HepG2 (cell line): Measurements from ENCODE around the gene SLC38A3. TPM values are rescaled to one million over a fixed set of nuclear protein-coding genes. Genes with fewer than 3 reads are reported as not detected.

Experiments used
- ARNTL ChIP-seq: sonication (generic); formaldehyde crosslinking; IDR thresholded peaks from 2 replicates; pipeline ENCODE4 v1.4.0; 2020; ENCODE audit warnings: mild to moderate bottlenecking, missing genetic modification reagents
- CCAR2 ChIP-seq: fragments of 200-400 bp; formaldehyde crosslinking; optimal IDR thresholded peaks from 2 replicates; pipeline ENCODE3; 2018; ENCODE audit warnings: low read depth, mild to moderate bottlenecking, low read length, moderate library complexity
- CENPX ChIP-seq: sonication (generic); formaldehyde crosslinking; IDR thresholded peaks from 2 replicates; pipeline ENCODE4 v1.9.0; 2021; ENCODE audit warnings: mild to moderate bottlenecking, missing genetic modification reagents, moderate library complexity
- FOXA3 ChIP-seq: IDR thresholded peaks from 2 replicates; pipeline ENCODE4 v1.6.1; 2016; ENCODE audit warnings: missing genetic modification reagents, missing compliant biosample characterization
- GFI1 ChIP-seq: sonication (generic); formaldehyde crosslinking; IDR thresholded peaks from 2 replicates; pipeline ENCODE4 v1.5.0; 2020; ENCODE audit warnings: missing genetic modification reagents, mild to moderate bottlenecking, borderline replicate concordance
- HNRNPH1 ChIP-seq: fragments of 200-400 bp; formaldehyde crosslinking; optimal IDR thresholded peaks from 2 replicates; pipeline ENCODE3; 2017; ENCODE audit warnings: mild to moderate bottlenecking, low read depth, low read length
- HNRNPUL1 ChIP-seq: fragments of 200-400 bp; formaldehyde crosslinking; IDR thresholded peaks from 2 replicates; pipeline ENCODE4 v1.6.1; 2017; ENCODE audit warnings: low read depth, mild to moderate bottlenecking, low read length, moderate library complexity
- IRF2 ChIP-seq: IDR thresholded peaks from 2 replicates; pipeline ENCODE4 v1.6.1; 2018; ENCODE audit warnings: missing genetic modification reagents, missing compliant biosample characterization
- ISL2 ChIP-seq: sonication (generic); formaldehyde crosslinking; IDR thresholded peaks from 2 replicates; pipeline ENCODE4 v1.5.0; 2020; ENCODE audit warnings: missing genetic modification reagents
- NR2C2 ChIP-seq: sonication (generic); formaldehyde crosslinking; IDR thresholded peaks from 2 replicates; pipeline ENCODE4 v1.4.0; 2020; ENCODE audit warnings: missing genetic modification reagents, mild to moderate bottlenecking, moderate library complexity, borderline replicate concordance
- RFX5 ChIP-seq: IDR thresholded peaks from 2 replicates; pipeline ENCODE4 v1.6.1; 2011; ENCODE audit warnings: low read depth, low read length, improper control_type of control experiment
- RXRB ChIP-seq: IDR thresholded peaks from 2 replicates; pipeline ENCODE4 v1.6.1; 2016; ENCODE audit warnings: borderline replicate concordance, missing genetic modification reagents, missing compliant biosample characterization
- YEATS4 ChIP-seq: sonication (generic); formaldehyde crosslinking; IDR thresholded peaks from 2 replicates; pipeline ENCODE4 v1.4.0; 2020; ENCODE audit warnings: missing genetic modification reagents, borderline replicate concordance
- ZIK1 ChIP-seq: sonication (generic); formaldehyde crosslinking; IDR thresholded peaks from 2 replicates; pipeline ENCODE4 v1.5.0; 2020; ENCODE audit warnings: mild to moderate bottlenecking, low read depth, missing genetic modification reagents, borderline replicate concordance
- ZKSCAN1 ChIP-seq: fragments of 150-350 bp; IDR thresholded peaks from 2 replicates; pipeline ENCODE4 v1.6.1; 2014; ENCODE audit warnings: low read length
- ZNF333 ChIP-seq: sonication (generic); formaldehyde crosslinking; IDR thresholded peaks from 2 replicates; pipeline ENCODE4 v1.4.0; 2020; ENCODE audit warnings: mild to moderate bottlenecking, missing genetic modification reagents, borderline replicate concordance
- ZNF543 ChIP-seq: sonication (generic); formaldehyde crosslinking; IDR thresholded peaks from 2 replicates; pipeline ENCODE4 v1.4.0; 2020; ENCODE audit warnings: mild to moderate bottlenecking, missing genetic modification reagents
- ZNF772 ChIP-seq: sonication (generic); formaldehyde crosslinking; IDR thresholded peaks from 2 replicates; pipeline ENCODE4 v1.5.0; 2020; ENCODE audit warnings: mild to moderate bottlenecking, missing genetic modification reagents
- ZSCAN30 ChIP-seq: sonication (generic); formaldehyde crosslinking; IDR thresholded peaks from 2 replicates; pipeline ENCODE4 v1.5.0; 2020; ENCODE audit warnings: mild to moderate bottlenecking, missing genetic modification reagents
- polyA plus RNA-seq, 8 experiments: library from polyadenylated mRNA; depleted of rRNA in 3 of 8; stranded (reverse) in 7 of 8; unstranded in 1 of 8; fragments of >200 nt; fragmentation: Illumina TruSeq in 4 of 8; extraction: Trizol in 4 of 8; gene quantifications; 2 replicates each; pipeline versions ENCODE4 v1.2.1 to v1.2.3, GENCODE V29; 2011 to 2016; ENCODE audit warnings: low read depth in 4 of 8, missing spikeins in 1 of 8, mixed read lengths in 1 of 8; ENCODE audit not compliant: insufficient read depth in 1 of 8
- total RNA-seq, 5 experiments: library from RNA; depleted of rRNA; stranded (reverse); fragments of >200 nt; fragmentation: Illumina TruSeq; extraction: Trizol; gene quantifications; 2 replicates each; pipeline ENCODE4 v1.2.3, GENCODE V29; 2016; ENCODE audit warnings: low read depth in 1 of 5
- TF ChIP-seq, protein P1 (sequence below): IDR thresholded peaks from 2 replicates; pipeline ENCODE4 v1.6.1; 2018; ENCODE audit warnings: missing genetic modification reagents
- TF ChIP-seq, protein P2 (sequence below): IDR thresholded peaks from 2 replicates; pipeline ENCODE4 v1.6.1; 2016
- TF ChIP-seq, protein P3 (sequence below): sonication (generic); formaldehyde crosslinking; conservative IDR thresholded peaks from 2 replicates; pipeline ENCODE4 v1.8.1; 2023; ENCODE audit warnings: missing genetic modification reagents
- TF ChIP-seq, protein P4 (sequence below): sonication (generic); formaldehyde crosslinking; IDR thresholded peaks from 2 replicates; pipeline ENCODE4 v1.5.0; 2020; ENCODE audit warnings: mild to moderate bottlenecking, missing genetic modification reagents
- TF ChIP-seq, protein P5 (sequence below): sonication (generic); formaldehyde crosslinking; IDR thresholded peaks from 2 replicates; pipeline ENCODE4 v1.4.0; 2020; ENCODE audit warnings: missing genetic modification reagents

Gene SLC38A3
- total and polyA plus RNA-seq, 2 of the 13 experiments (the other 11 are each of a cell fraction or from before 2014, with no cell fraction given): 29.8 to 164 TPM

DNA sequence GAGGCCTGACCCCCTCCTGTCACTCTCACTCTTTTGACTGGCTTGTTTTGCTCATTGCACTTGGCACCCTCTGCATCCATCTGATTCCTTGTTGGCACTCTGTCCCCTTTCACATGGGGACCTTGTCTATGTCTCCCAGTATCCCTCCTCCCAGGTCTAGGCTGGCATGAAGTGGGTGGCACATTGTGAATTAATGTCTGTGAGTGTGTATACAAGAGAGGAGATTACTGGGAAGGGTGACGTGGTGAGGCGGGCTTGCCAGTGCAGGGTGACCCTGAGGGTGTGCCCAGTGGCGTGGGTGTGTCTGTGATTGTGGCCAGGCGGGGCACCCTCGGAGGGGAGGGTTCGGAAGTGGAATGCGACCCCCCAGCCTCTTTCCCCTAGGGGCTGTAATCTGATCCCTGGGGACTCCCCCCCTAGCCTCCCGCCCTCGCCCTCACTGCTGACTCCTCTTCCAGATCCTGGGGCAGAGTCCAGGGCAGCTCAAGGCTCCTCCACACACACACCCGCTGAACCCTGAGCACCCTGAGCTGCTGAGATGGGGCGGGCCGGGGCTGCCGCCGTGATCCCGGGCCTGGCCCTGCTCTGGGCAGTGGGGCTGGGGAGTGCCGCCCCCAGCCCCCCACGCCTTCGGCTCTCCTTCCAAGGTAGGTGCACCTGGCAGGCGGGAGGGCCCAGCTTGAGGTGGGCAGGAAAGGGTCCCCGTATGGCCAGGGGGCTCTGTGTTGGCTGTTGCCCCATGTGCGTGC, 63.8 kb downstream of the SLC38A3 start, which contains the start of gene SEMA3B (continued):
- TF ChIP-seq, protein P1, sequence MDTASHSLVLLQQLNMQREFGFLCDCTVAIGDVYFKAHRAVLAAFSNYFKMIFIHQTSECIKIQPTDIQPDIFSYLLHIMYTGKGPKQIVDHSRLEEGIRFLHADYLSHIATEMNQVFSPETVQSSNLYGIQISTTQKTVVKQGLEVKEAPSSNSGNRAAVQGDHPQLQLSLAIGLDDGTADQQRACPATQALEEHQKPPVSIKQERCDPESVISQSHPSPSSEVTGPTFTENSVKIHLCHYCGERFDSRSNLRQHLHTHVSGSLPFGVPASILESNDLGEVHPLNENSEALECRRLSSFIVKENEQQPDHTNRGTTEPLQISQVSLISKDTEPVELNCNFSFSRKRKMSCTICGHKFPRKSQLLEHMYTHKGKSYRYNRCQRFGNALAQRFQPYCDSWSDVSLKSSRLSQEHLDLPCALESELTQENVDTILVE (CRISPR knock-in tag): no peak
- TF ChIP-seq, protein P2, sequence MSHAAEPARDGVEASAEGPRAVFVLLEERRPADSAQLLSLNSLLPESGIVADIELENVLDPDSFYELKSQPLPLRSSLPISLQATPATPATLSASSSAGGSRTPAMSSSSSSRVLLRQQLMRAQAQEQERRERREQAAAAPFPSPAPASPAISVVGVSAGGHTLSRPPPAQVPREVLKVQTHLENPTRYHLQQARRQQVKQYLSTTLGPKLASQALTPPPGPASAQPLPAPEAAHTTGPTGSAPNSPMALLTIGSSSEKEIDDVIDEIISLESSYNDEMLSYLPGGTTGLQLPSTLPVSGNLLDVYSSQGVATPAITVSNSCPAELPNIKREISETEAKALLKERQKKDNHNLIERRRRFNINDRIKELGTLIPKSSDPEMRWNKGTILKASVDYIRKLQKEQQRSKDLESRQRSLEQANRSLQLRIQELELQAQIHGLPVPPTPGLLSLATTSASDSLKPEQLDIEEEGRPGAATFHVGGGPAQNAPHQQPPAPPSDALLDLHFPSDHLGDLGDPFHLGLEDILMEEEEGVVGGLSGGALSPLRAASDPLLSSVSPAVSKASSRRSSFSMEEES (CRISPR knock-in tag): no peak
- no peak for TF ChIP-seq RFX5
- no peak for TF ChIP-seq HNRNPUL1
- TF ChIP-seq, protein P3, sequence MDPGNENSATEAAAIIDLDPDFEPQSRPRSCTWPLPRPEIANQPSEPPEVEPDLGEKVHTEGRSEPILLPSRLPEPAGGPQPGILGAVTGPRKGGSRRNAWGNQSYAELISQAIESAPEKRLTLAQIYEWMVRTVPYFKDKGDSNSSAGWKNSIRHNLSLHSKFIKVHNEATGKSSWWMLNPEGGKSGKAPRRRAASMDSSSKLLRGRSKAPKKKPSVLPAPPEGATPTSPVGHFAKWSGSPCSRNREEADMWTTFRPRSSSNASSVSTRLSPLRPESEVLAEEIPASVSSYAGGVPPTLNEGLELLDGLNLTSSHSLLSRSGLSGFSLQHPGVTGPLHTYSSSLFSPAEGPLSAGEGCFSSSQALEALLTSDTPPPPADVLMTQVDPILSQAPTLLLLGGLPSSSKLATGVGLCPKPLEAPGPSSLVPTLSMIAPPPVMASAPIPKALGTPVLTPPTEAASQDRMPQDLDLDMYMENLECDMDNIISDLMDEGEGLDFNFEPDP (CRISPR knock-in tag): no peak
- no peak for TF ChIP-seq ZSCAN30 (CRISPR knock-in tag)
- no peak for TF ChIP-seq ARNTL (CRISPR knock-in tag)
- TF ChIP-seq ZNF333: no peak
- TF ChIP-seq CENPX (CRISPR knock-in tag): no peak
- no peak for TF ChIP-seq CCAR2
- TF ChIP-seq, protein P4, sequence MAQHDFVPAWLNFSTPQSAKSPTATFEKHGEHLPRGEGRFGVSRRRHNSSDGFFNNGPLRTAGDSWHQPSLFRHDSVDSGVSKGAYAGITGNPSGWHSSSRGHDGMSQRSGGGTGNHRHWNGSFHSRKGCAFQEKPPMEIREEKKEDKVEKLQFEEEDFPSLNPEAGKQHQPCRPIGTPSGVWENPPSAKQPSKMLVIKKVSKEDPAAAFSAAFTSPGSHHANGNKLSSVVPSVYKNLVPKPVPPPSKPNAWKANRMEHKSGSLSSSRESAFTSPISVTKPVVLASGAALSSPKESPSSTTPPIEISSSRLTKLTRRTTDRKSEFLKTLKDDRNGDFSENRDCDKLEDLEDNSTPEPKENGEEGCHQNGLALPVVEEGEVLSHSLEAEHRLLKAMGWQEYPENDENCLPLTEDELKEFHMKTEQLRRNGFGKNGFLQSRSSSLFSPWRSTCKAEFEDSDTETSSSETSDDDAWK: no peak
- no peak for TF ChIP-seq NR2C2
- TF ChIP-seq ZKSCAN1: no peak
- peak; percentile 27; the same call in 1 of the 2 replicates for TF ChIP-seq FOXA3 (CRISPR knock-in tag)
- peak; percentile 67; the same call in 1 of the 2 replicates for TF ChIP-seq ZNF772 (CRISPR knock-in tag)
- no peak for TF ChIP-seq ISL2 (CRISPR knock-in tag)
- no peak for TF ChIP-seq HNRNPH1
- peak; percentile 48 for TF ChIP-seq RXRB (CRISPR knock-in tag)
- TF ChIP-seq ZIK1 (CRISPR knock-in tag): no peak
- TF ChIP-seq GFI1 (CRISPR knock-in tag): peak; percentile 73; the same call in 1 of the 2 replicates
- no peak for TF ChIP-seq IRF2
- no peak; the same call in 1 of the 2 replicates for TF ChIP-seq ZNF543 (CRISPR knock-in tag)
- TF ChIP-seq, protein P5, sequence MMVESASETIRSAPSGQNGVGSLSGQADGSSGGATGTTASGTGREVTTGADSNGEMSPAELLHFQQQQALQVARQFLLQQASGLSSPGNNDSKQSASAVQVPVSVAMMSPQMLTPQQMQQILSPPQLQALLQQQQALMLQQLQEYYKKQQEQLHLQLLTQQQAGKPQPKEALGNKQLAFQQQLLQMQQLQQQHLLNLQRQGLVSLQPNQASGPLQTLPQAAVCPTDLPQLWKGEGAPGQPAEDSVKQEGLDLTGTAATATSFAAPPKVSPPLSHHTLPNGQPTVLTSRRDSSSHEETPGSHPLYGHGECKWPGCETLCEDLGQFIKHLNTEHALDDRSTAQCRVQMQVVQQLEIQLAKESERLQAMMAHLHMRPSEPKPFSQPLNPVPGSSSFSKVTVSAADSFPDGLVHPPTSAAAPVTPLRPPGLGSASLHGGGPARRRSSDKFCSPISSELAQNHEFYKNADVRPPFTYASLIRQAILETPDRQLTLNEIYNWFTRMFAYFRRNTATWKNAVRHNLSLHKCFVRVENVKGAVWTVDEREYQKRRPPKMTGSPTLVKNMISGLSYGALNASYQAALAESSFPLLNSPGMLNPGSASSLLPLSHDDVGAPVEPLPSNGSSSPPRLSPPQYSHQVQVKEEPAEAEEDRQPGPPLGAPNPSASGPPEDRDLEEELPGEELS (CRISPR knock-in tag): peak; percentile 23
- no peak for TF ChIP-seq YEATS4 (CRISPR knock-in tag)
